ENCODE data around the gene DENND6B.
A peak's percentile ranks its signal among the peaks of the same experiment; 100 is the strongest.

The DENND6B gene

DNA sequence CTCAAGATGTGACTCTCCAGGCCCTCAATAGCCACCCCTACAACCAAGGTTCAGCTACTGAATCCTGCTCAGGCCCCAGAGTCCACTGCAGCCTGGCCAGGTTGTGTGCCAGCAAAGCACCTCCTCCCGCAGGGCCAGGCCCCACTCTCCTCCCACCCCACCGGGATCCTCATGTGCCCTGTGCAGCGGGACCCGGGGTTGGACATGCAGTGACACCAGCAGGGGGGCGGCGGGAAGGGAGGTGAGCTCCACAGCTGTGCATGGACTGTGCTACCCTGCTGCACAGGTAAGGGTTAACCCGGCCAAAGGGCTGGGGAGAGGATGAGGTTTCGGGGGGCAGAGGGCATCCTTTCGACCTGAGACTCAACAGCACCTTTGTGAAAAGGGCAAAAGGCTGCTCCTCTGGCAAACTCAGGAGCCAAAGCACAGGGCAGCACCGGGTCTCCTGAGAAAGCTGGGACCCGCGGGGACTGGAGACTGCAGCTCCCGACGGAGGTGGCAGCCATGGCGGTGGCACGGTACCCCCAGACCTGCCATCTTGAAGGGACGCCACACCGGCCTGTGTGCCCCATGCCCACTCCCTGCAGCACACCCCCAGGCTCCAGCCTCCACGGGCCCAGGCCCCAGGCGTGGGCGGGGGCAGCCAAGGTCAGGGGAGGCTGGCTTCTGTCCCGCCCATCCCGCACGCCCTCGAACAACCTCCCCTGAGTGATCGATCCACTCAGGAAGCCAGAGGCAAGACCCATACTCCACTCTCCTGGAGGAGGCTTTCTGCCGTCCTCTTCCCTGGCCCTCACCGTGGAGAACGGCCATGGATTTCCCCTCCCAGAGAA is 29.9 kb downstream of the DENND6B start:
- Mint-ChIP-seq H3K4me1 (ENCODE audit: low read depth) (peaks cover 14% of the 10 kb centered on the region), H3K27ac (no peak overlapping the region), H3K9me3 (no peaks in the 10 kb centered on the region), H3K4me3 (no peak overlapping the region), H3K36me3 (ENCODE audit: low read depth) (no peaks in the 10 kb centered on the region), H3K27me3 (peaks cover 9% of the 10 kb centered on the region)

DNA sequence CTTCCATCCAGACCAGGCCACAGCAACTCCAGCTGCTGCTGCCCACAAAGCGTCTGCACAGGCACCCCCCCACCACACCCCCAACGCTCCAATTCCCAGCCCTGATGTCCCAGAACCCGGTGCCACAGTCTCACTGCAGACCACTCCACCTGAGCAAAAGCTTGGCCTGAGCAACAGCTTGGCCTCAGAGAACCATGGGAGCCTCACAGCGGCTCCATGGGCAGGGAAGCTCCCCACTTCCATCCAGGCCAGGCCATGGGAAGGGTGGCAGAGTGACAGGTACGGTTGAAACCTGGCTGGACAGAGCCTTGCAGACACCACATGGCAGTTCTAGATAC is 32.5 kb downstream of the DENND6B start:
- peak overlapping the region; percentile 20 for H3K4me3 Mint-ChIP-seq
- H3K27me3 Mint-ChIP-seq = peaks cover 9% of the 10 kb centered on the region
- no peak overlapping the region for H3K27ac Mint-ChIP-seq
- peaks cover 18% of the 10 kb centered on the region for H3K4me1 Mint-ChIP-seq (ENCODE audit: low read depth)
- H3K36me3 Mint-ChIP-seq (ENCODE audit: low read depth) = no peaks in the 10 kb centered on the region
- no peaks in the 10 kb centered on the region for H3K9me3 Mint-ChIP-seq

DNA sequence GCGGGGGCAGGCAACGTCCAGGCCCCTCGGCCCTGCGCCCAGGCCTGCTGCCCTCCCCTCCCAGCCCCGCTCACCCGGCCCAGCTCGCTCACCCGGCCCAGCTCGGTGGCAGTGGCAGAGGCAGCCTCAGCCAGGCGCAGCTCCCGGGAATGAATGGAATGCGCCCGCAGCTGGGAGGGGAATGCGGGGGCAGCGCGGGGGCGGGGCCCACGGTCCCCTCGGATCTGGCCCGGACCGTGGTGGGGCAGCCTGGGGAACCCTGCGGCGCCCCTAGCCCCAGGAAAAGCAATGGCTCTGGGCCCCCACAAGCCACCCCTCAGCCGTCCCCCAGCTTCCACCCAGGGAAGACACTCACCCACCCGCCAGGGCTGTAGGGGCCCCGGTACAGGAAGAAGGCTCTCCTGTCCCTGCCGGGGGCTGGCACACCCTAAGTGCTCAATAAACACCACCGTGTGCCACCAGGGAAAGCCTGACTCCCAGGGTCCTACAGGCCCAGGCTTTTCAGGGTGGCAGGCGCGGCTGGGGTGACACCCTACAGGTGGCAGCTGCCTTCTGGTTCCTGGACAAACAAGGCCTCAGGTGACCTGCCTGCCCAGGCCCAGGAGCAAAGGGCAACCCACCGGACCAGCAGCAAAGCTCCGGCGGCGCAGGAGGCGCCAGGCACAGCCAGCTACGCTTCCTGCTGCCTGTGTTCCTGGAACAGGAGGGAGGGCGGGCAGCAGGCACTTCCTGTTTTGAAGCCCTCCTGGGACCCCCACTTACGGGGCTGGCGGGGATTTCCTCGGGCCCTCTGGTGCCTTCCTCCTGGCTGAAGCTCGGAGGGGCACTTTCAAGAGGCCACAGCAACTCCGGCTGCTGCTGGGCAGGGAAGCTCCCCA is 33.1 kb downstream of the DENND6B start:
- H3K36me3 Mint-ChIP-seq (ENCODE audit: low read depth) = no peaks in the 10 kb centered on the region
- H3K9me3 Mint-ChIP-seq = no peaks in the 10 kb centered on the region
- H3K4me1 Mint-ChIP-seq (ENCODE audit: low read depth) = peaks cover 18% of the 10 kb centered on the region
- peak overlapping the region; percentile 21 for H3K27ac Mint-ChIP-seq
- peak overlapping the region; percentile 60 for H3K4me3 Mint-ChIP-seq
- H3K27me3 Mint-ChIP-seq = peaks cover 9% of the 10 kb centered on the region

GRCh38 chr22:50292643-50293440 is 34.0 kb downstream of the DENND6B start:
- Mint-ChIP-seq H3K9me3 (no peaks in the 10 kb centered on the region), H3K4me3 (peak overlapping the region; percentile 73)

DNA sequence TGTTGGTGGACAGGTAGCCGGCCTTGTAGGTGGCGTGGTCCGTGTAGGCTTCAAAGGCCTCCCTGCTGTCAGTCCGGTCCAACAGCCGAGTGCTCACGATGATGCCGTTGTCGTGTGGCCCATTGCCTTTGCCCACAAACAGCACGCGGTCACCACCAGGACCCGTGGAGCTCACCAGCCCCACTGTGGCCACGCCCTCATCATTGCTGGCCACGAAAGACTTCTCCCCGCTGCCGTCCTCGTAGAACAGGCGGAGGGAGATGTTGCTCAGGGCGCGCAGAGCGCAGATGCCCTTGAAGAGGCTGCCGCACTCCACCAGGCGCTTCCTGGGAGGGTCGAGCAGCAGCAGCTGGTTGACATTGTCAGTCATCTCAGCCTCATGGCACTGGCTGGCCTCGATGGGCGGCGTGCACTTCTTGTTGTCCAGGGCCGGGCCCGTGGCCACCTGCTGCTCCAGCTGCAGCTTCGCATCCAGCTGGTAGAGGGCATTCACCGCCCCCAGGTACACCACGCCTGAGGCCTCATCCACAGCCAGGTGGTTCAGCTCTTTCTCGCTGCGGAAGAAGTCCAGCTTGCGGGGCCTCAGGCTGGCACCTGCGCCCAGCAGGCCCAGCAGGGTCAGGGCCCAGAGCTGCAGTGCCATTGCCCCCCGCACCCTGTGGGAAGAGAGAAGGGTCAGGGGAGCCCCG is 36.7 kb downstream of the DENND6B start:
- Mint-ChIP-seq H3K4me3 (no peak overlapping the region), H3K27ac (no peak overlapping the region), H3K36me3 (ENCODE audit: low read depth) (no peaks in the 10 kb centered on the region), H3K27me3 (peaks cover 6% of the 10 kb centered on the region), H3K9me3 (no peaks in the 10 kb centered on the region), H3K4me1 (ENCODE audit: low read depth) (peaks cover 15% of the 10 kb centered on the region)

More at GRCh38 chr22:50292643-50293440, 34.0 kb downstream of the DENND6B start:
- peaks cover 9% of the 10 kb centered on the region for H3K27me3 Mint-ChIP-seq
- H3K36me3 Mint-ChIP-seq (ENCODE audit: low read depth) = no peaks in the 10 kb centered on the region
- peaks cover 18% of the 10 kb centered on the region for H3K4me1 Mint-ChIP-seq (ENCODE audit: low read depth)
- H3K27ac Mint-ChIP-seq = peak overlapping the region; percentile 65

GRCh38 chr22:50289151-50289941 is 37.5 kb downstream of the DENND6B start:
- H3K27ac Mint-ChIP-seq = no peak overlapping the region
- no peak overlapping the region for H3K4me3 Mint-ChIP-seq
- H3K4me1 Mint-ChIP-seq (ENCODE audit: low read depth) = peaks cover 15% of the 10 kb centered on the region
- H3K9me3 Mint-ChIP-seq = no peaks in the 10 kb centered on the region
- peaks cover 6% of the 10 kb centered on the region for H3K27me3 Mint-ChIP-seq
- no peaks in the 10 kb centered on the region for H3K36me3 Mint-ChIP-seq (ENCODE audit: low read depth)

DNA sequence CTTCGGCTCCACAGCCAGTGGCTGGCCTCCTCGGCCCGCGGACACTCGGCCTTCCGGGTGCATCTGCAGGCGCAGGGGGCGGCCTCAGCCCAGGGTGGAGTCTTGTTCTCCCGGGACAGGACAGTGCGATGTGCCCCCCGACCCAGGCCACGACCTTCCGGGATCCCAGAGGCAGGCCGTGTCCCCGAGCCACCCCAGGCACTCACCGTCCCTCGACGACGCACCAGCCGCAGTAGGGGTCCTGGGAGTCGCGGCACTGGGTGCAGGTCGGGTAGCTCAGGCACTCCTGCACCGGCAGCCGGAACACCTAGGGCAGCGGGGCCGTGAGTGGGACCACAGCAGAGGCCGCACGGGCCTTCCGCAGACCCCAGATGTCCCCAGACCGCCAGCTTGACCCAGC is 39.1 kb downstream of the DENND6B start:
- no peak overlapping the region for H3K27ac Mint-ChIP-seq
- peaks cover 4% of the 10 kb centered on the region for H3K27me3 Mint-ChIP-seq
- H3K9me3 Mint-ChIP-seq = no peaks in the 10 kb centered on the region
- no peak overlapping the region for H3K4me3 Mint-ChIP-seq
- H3K4me1 Mint-ChIP-seq (ENCODE audit: low read depth) = peaks cover 12% of the 10 kb centered on the region
- no peaks in the 10 kb centered on the region for H3K36me3 Mint-ChIP-seq (ENCODE audit: low read depth)

GRCh38 chr22:50286701-50287318 is 40.0 kb downstream of the DENND6B start:
- no peaks in the 10 kb centered on the region for H3K9me3 Mint-ChIP-seq
- no peaks in the 10 kb centered on the region for H3K36me3 Mint-ChIP-seq (ENCODE audit: low read depth)
- no peak overlapping the region for H3K4me3 Mint-ChIP-seq
- no peak overlapping the region for H3K27ac Mint-ChIP-seq
- H3K4me1 Mint-ChIP-seq (ENCODE audit: low read depth) = peaks cover 4% of the 10 kb centered on the region
- no peaks in the 10 kb centered on the region for H3K27me3 Mint-ChIP-seq

GRCh38 chr22:50286275-50286674 is 40.5 kb downstream of the DENND6B start:
- Mint-ChIP-seq H3K36me3 (ENCODE audit: low read depth) (no peaks in the 10 kb centered on the region), H3K4me1 (ENCODE audit: low read depth) (no peaks in the 10 kb centered on the region), H3K9me3 (no peaks in the 10 kb centered on the region), H3K27me3 (no peaks in the 10 kb centered on the region), H3K27ac (no peak overlapping the region), H3K4me3 (no peak overlapping the region)

GRCh38 chr22:50285568-50286229 is 41.1 kb downstream of the DENND6B start:
- no peaks in the 10 kb centered on the region for H3K4me1 Mint-ChIP-seq (ENCODE audit: low read depth)
- no peaks in the 10 kb centered on the region for H3K9me3 Mint-ChIP-seq
- H3K36me3 Mint-ChIP-seq (ENCODE audit: low read depth) = no peaks in the 10 kb centered on the region
- H3K27me3 Mint-ChIP-seq = no peaks in the 10 kb centered on the region
- H3K27ac Mint-ChIP-seq = no peak overlapping the region
- H3K4me3 Mint-ChIP-seq = no peak overlapping the region

- H3K27me3 Mint-ChIP-seq = no peaks in the 10 kb centered on the region
- no peak overlapping the region for H3K4me3 Mint-ChIP-seq
- H3K4me1 Mint-ChIP-seq (ENCODE audit: low read depth) = no peaks in the 10 kb centered on the region
- no peak overlapping the region for H3K27ac Mint-ChIP-seq
- no peaks in the 10 kb centered on the region for H3K36me3 Mint-ChIP-seq (ENCODE audit: low read depth)
- H3K9me3 Mint-ChIP-seq = no peaks in the 10 kb centered on the region
Observed at GRCh38 chr22:50284479-50284878, 42.3 kb downstream of the DENND6B start.

- H3K9me3 Mint-ChIP-seq = no peaks in the 10 kb centered on the region
- no peaks in the 10 kb centered on the region for H3K4me1 Mint-ChIP-seq (ENCODE audit: low read depth)
Observed at GRCh38 chr22:50283821-50284220, 43.0 kb downstream of the DENND6B start.

More at GRCh38 chr22:50283821-50284220, 43.0 kb downstream of the DENND6B start:
- Mint-ChIP-seq H3K27ac (no peak overlapping the region), H3K36me3 (ENCODE audit: low read depth) (no peaks in the 10 kb centered on the region), H3K27me3 (no peaks in the 10 kb centered on the region), H3K4me3 (no peak overlapping the region)

Measured in stimulated activated naive CD8-positive, alpha-beta T cell treated with anti-CD3 and anti-CD28 coated beads, Interleukin-15, Interleukin-2, amounts not matched to agents 100 ng/mL and 50 ng/mL, for 24 hours (primary cell).